22Rv1 (cell line): Measurements from ENCODE around the gene CNTNAP2.

Experiments
- CTCF ChIP-seq: fragments of 450-650 bp; IDR thresholded peaks from 2 replicates; pipeline ENCODE4 v1.5.1; 2017; ENCODE audit warnings: mild to moderate bottlenecking
- ZFX ChIP-seq: fragments of 450-650 bp; IDR thresholded peaks from 2 replicates; pipeline ENCODE4 v1.6.1; 2017; ENCODE audit warnings: antibody characterized with exemption, borderline replicate concordance

GRCh38 chr7:147418966-147419365 is 1302.4 kb downstream of the CNTNAP2 start:
- no peak for TF ChIP-seq CTCF
- no peak for TF ChIP-seq ZFX
